Osteoblast (primary cell): ENCODE data around the gene SUSD3. TPM values are rescaled to one million over a fixed set of nuclear protein-coding genes. Genes with fewer than 3 reads are reported as not detected.

ENCODE experiments used
- DNase-seq: peaks from one replicate; pipeline ENCODE4 v3.0.0; 2011; ENCODE audit warnings: low spot score, mixed read lengths; ENCODE audit not compliant: insufficient read length; ENCODE audit errors: missing footprints
- H2AFZ ChIP-seq: 2 replicates; pipeline ENCODE4 v1.6.0; 2011; ENCODE audit warnings: mild to moderate bottlenecking, low read length
- H3K27ac ChIP-seq: 2 replicates; pipeline ENCODE4 v1.5.1; 2011; ENCODE audit warnings: mild to moderate bottlenecking, low read depth, low read length, moderate library complexity
- H3K27me3 ChIP-seq: 2 replicates; pipeline ENCODE4 v1.6.0; 2012; ENCODE audit warnings: mild to moderate bottlenecking, control low read depth, inconsistent platforms, low read length, moderate library complexity; ENCODE audit not compliant: insufficient read depth
- H3K36me3 ChIP-seq: 2 replicates; pipeline ENCODE4 v1.5.1; 2011; ENCODE audit warnings: mild to moderate bottlenecking, low read length, control low read depth, moderate library complexity; ENCODE audit not compliant: insufficient read depth
- H3K4me1 ChIP-seq: 2 replicates; pipeline ENCODE4 v1.5.1; 2011; ENCODE audit warnings: mild to moderate bottlenecking, low read length, control low read depth, moderate library complexity; ENCODE audit not compliant: insufficient read depth
- H3K4me2 ChIP-seq: 2 replicates; pipeline ENCODE4 v1.6.0; 2011; ENCODE audit warnings: mild to moderate bottlenecking, low read length; ENCODE audit not compliant: insufficient read depth
- H3K4me3 ChIP-seq: fragments of 200-600 bp; sonication (generic); 3 replicates; pipeline ENCODE4 v1.5.1; 2012; ENCODE audit warnings: mild to moderate bottlenecking, low read length, inconsistent platforms; ENCODE audit not compliant: insufficient read depth
- H3K79me2 ChIP-seq: 2 replicates; pipeline ENCODE4 v1.6.0; 2012; ENCODE audit warnings: mild to moderate bottlenecking, low read length, control low read depth, inconsistent platforms; ENCODE audit not compliant: insufficient read depth
- H3K9me3 ChIP-seq: 2 replicates; pipeline ENCODE4 v1.5.1; 2011; ENCODE audit warnings: low read depth, low read length, control low read depth
- H4K20me1 ChIP-seq: 2 replicates; pipeline ENCODE4 v1.6.0; 2012; ENCODE audit warnings: mild to moderate bottlenecking, low read length, control low read depth; ENCODE audit not compliant: insufficient read depth
- total RNA-seq: library from RNA; depleted of rRNA; stranded (reverse); fragments of >200 nt; gene quantifications from 2 replicates; pipeline ENCODE4 v1.2.3, GENCODE V29; 2012
- TF ChIP-seq, protein P1 (sequence below): IDR thresholded peaks from 2 replicates; pipeline ENCODE4 v1.5.1; 2011; ENCODE audit warnings: mild to moderate bottlenecking, low read depth, low read length, moderate library complexity; ENCODE audit errors: extremely low read depth

Gene SUSD3
- total RNA-seq, 1 donor = 0.36 TPM

DNA sequence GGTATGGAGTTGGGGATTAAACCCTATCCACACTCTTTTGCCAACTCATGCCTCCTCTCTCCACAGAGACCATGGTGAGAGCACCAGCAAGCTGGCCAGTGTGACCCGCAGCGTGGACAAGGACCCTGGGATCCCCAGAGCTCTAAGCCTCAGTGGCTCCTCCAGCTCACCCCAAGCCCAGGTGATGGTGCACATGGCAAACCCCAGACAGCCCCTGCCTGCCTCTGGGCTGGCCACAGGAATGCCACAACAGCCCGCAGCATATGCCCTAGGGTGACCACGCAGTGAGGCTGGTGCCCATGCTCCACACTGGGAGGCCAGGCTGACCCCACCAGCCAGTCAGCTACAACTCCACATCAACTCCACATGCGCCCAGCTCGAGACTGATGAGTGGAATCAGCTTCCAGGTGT, 26.0 kb downstream of the SUSD3 start:
- no peak for DNase-seq
- Histone ChIP-seq H3K9me3 (peaks cover 2% of the 10 kb centered on the region), H3K4me2 (no peak overlapping the region), H3K27me3 (no peaks in the 10 kb centered on the region), H3K36me3 (no peaks in the 10 kb centered on the region), H4K20me1 (no peaks in the 10 kb centered on the region), H2AFZ (no peak overlapping the region), H3K79me2 (no peaks in the 10 kb centered on the region), H3K4me3 (no peak overlapping the region), H3K4me1 (peaks cover 15% of the 10 kb centered on the region), H3K27ac (no peak overlapping the region)
- TF ChIP-seq, protein P1, sequence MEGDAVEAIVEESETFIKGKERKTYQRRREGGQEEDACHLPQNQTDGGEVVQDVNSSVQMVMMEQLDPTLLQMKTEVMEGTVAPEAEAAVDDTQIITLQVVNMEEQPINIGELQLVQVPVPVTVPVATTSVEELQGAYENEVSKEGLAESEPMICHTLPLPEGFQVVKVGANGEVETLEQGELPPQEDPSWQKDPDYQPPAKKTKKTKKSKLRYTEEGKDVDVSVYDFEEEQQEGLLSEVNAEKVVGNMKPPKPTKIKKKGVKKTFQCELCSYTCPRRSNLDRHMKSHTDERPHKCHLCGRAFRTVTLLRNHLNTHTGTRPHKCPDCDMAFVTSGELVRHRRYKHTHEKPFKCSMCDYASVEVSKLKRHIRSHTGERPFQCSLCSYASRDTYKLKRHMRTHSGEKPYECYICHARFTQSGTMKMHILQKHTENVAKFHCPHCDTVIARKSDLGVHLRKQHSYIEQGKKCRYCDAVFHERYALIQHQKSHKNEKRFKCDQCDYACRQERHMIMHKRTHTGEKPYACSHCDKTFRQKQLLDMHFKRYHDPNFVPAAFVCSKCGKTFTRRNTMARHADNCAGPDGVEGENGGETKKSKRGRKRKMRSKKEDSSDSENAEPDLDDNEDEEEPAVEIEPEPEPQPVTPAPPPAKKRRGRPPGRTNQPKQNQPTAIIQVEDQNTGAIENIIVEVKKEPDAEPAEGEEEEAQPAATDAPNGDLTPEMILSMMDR = no peak

DNA sequence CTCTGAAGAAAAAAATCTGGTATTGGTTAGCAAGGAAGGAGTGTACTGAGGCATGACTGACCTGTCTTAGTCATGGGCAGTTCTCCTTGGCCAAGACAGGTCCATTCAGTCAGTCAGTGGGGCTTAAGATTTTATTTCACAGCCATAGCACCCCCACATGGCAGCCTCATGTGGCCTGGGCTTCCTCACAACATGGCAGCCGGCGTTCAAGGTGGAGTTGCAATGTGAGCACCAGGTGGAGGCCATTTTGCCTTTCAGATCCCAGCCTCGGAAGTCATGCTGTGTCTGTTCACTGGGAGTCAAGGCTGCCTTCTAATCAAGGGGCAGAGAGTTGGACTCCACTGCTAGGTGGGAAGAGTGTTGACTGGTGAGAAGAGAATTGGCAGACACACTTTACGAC, 27.2 kb downstream of the SUSD3 start:
- DNase-seq = no peak
- Histone ChIP-seq H3K9me3 (peaks cover 6% of the 10 kb centered on the region), H3K27ac (no peak overlapping the region), H3K27me3 (no peaks in the 10 kb centered on the region), H3K4me2 (no peak overlapping the region), H3K4me3 (no peak overlapping the region), H3K79me2 (no peaks in the 10 kb centered on the region), H4K20me1 (no peaks in the 10 kb centered on the region), H3K4me1 (peaks cover 12% of the 10 kb centered on the region), H3K36me3 (no peaks in the 10 kb centered on the region), H2AFZ (no peak overlapping the region)
- TF ChIP-seq, protein P1 = no peak

DNA sequence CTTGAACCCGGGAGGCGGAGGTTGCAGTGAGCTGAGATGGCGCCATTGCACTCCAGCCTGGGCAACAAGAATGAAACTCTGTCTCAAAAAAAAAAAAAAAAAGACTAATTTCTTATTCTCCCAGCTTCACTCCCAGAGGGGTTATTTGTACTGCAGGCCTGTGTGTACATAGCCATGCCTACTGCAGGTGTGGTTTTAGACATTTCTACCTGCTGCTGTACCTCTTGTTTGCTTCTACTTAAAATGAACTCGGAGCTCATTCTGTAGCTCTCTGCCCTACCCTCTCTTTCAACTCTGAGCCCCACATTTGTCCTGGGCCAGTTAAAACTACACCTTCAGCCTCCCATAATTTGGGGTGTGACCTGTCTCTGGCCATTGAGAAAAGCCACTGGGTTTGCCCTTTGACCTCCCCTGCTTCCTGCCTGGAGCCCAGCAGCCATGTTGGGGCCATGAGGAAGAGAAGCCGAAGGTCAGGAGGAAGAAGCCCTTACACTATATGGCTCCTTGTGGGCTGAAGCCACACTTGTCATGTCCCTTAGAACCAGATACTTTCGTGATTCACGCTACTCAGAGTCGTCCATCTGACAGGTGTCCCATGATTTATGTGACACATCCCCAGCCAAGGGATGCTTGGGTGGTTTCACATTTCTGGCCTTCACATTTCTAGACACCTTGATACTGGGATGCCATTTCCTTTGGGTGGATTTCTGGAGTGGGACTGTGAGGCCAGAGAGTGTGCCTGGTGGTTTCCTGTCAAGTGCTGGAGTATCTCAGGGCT, 28.1 kb downstream of the SUSD3 start:
- Histone ChIP-seq H3K4me2 (no peak overlapping the region), H3K27me3 (no peaks in the 10 kb centered on the region), H3K9me3 (peaks cover 11% of the 10 kb centered on the region), H2AFZ (no peak overlapping the region), H3K79me2 (no peaks in the 10 kb centered on the region), H3K27ac (no peak overlapping the region), H3K36me3 (no peaks in the 10 kb centered on the region), H3K4me3 (no peak overlapping the region), H3K4me1 (peaks cover 3% of the 10 kb centered on the region), H4K20me1 (no peaks in the 10 kb centered on the region)
- DNase-seq = no peak
- TF ChIP-seq, protein P1 = no peak

DNA sequence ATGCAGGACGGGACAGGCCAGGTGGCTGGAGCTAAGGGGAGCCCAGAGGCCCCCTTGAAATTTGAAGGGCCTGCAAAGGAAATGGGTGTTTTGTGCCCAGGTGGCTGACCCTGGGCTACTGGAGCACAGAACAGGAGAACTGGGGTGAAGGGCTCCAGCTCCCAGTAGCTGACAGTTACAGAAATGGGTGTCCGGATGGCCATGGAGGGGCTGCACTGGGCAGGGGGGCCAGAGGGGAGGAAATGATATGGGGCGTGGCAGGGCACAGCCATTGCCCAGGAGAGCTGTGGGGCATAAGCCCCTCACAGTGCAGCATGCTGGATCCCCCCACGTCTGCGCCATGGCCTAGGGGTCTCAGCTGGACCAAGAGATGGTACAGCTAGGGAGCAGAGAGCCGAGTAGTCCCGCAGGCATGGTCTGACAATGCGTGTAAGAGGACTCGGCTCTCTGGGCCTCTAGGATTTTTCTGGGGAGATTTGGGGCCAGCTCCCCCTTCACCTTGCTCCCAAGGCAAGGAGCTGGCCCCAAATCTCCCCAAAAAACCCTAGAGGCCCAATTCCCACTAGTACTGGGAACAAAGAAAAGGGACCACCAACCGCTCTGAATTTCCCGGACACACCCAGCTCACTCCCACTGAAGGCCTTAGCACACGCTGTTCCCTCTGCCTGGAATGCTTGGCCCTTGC, 29.6 kb downstream of the SUSD3 start:
- Histone ChIP-seq H3K4me1 (peaks cover 8% of the 10 kb centered on the region), H2AFZ (no peak overlapping the region), H3K27me3 (no peaks in the 10 kb centered on the region), H3K79me2 (no peaks in the 10 kb centered on the region), H4K20me1 (no peaks in the 10 kb centered on the region), H3K4me3 (no peak overlapping the region), H3K9me3 (peaks cover 11% of the 10 kb centered on the region), H3K4me2 (no peak overlapping the region), H3K27ac (no peak overlapping the region), H3K36me3 (no peaks in the 10 kb centered on the region)
- TF ChIP-seq, protein P1 = no peak
- DNase-seq = no peak
